Skin of body (tissue), 1 donor: Measurements from ENCODE around the gene NDUFV2. TPM values are rescaled to one million over a fixed set of nuclear protein-coding genes. Genes with fewer than 3 reads are reported as not detected.

Experiments
- total RNA-seq: library from RNA; depleted of rRNA; stranded (reverse); fragments of >200 nt; gene quantifications from one replicate; pipeline ENCODE4 v1.2.3, GENCODE V29; 2014

Gene NDUFV2
- total RNA-seq, 1 donor from 2014 or later: 93.7 TPM

Other genes starting within 250 kb of the NDUFV2 start
- 47.2 TPM for gene ANKRD12, start 34.1 kb downstream of the NDUFV2 start, total RNA-seq
- gene TWSG1, start 232.1 kb downstream of the NDUFV2 start, total RNA-seq: 50.1 TPM